Peyer's patch (tissue), 4 donors: Measurements from ENCODE around the gene RDH16. TPM values are rescaled to one million over a fixed set of nuclear protein-coding genes. Genes with fewer than 3 reads are reported as not detected.
"Not testable (repeated sequence)": the region's sequence is repeated elsewhere in the genome, so short reads cannot be mapped to it uniquely, and the experiment has no call there.

Source experiments
- DNase-seq, 3 donors: peaks; one replicate each; pipeline ENCODE4 v3.0.0-alpha.2; 2017 to 2019
- H3K27ac ChIP-seq, 4 donors: fragments of 200-600 bp; sonication (generic); one replicate each; pipeline ENCODE4 v1.5.1; 2016 to 2019
- H3K27me3 ChIP-seq, 2 donors: fragments of 200-600 bp; sonication (generic); one replicate each; pipeline ENCODE4 v1.5.1; 2019
- H3K36me3 ChIP-seq, 3 donors: fragments of 200-600 bp; sonication (generic); one replicate each; pipeline ENCODE4 v1.5.1; 2016 to 2019
- H3K4me1 ChIP-seq, 4 donors: fragments of 200-600 bp; sonication (generic); one replicate each; pipeline ENCODE4 v1.5.1; 2016 to 2019
- H3K4me3 ChIP-seq, 4 donors: fragments of 200-600 bp; sonication (generic); 1 replicate in 3 of 4; 2 replicates in 1 of 4; pipeline ENCODE4 v1.5.1; 2016 to 2019; ENCODE audit warnings: mild to moderate bottlenecking in 1 of 4
- H3K9me3 ChIP-seq, 4 donors: fragments of 200-600 bp; sonication (generic); one replicate each; pipeline ENCODE4 v1.5.1; 2016 to 2019; ENCODE audit warnings: mild to moderate bottlenecking in 1 of 4
- POLR2A ChIP-seq, 2 donors: fragments of 450-650 bp; IDR thresholded peaks; one replicate each; pipeline ENCODE4 v1.5.1; 2017; ENCODE audit warnings: antibody characterized with exemption in 2 of 2, mild to moderate bottlenecking in 2 of 2, moderate library complexity in 2 of 2
- total RNA-seq, 4 donors: library from RNA; depleted of rRNA; stranded (reverse); fragments of >200 nt; gene quantifications; one replicate each; pipeline ENCODE4 v1.1.0, GENCODE V29; 2016
- TF ChIP-seq, protein P1 (sequence below), 6 experiments: fragments of 450-650 bp in 4 of 6; fragments of 200-600 bp in 2 of 6; sonication (generic) in 1 of 6; IDR thresholded peaks; one replicate each; pipeline ENCODE4 v1.5.1; 2017 to 2019; ENCODE audit warnings: antibody characterized with exemption in 6 of 6, mild to moderate bottlenecking in 3 of 6, moderate library complexity in 1 of 6

The RDH16 gene
- total RNA-seq, 4 donors from 2014 or later = 1.1 to 1.2 TPM; not detected in 2

GRCh38 chr12:56922031-56922430, 35.4 kb downstream of the RDH16 start:
- Histone ChIP-seq H3K4me1 (no peaks in the 10 kb centered on the region), H3K36me3 (no peaks in the 10 kb centered on the region), H3K9me3 (no peaks in the 10 kb centered on the region), H3K27ac (no peak overlapping the region), H3K4me3 (no peak overlapping the region), H3K27me3 (no peaks in the 10 kb centered on the region)
- DNase-seq = no peak
- TF ChIP-seq POLR2A (IDR thresholded peaks at IDR 0.05) = no peak
- TF ChIP-seq, protein P1, sequence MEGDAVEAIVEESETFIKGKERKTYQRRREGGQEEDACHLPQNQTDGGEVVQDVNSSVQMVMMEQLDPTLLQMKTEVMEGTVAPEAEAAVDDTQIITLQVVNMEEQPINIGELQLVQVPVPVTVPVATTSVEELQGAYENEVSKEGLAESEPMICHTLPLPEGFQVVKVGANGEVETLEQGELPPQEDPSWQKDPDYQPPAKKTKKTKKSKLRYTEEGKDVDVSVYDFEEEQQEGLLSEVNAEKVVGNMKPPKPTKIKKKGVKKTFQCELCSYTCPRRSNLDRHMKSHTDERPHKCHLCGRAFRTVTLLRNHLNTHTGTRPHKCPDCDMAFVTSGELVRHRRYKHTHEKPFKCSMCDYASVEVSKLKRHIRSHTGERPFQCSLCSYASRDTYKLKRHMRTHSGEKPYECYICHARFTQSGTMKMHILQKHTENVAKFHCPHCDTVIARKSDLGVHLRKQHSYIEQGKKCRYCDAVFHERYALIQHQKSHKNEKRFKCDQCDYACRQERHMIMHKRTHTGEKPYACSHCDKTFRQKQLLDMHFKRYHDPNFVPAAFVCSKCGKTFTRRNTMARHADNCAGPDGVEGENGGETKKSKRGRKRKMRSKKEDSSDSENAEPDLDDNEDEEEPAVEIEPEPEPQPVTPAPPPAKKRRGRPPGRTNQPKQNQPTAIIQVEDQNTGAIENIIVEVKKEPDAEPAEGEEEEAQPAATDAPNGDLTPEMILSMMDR (IDR thresholded peaks at IDR 0.05) = no peak

DNA sequence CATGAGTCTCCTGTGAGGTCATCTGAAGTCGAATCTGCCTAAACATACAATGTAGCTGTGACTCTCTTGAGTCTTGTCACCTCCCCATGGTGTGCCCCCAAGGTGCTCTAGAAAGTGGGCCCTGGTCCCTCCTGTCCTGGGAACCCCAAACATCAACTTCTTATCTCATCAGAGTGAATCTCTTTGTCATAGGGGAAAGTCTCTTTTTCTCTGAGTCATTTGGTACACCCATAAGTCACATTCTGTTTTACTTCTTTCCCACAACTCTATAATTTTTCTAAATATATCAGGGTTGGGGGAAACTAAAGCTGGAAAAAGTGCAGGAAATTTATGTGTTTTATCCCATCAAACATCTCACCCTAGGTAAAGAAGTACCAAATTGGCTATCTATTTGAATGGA, 36.1 kb downstream of the RDH16 start:
- no peaks in the 10 kb centered on the region for H3K36me3 ChIP-seq
- no peaks in the 10 kb centered on the region for H3K4me1 ChIP-seq
- no peak overlapping the region for H3K4me3 ChIP-seq
- H3K9me3 ChIP-seq = no peaks in the 10 kb centered on the region
- no peak for TF ChIP-seq POLR2A (IDR thresholded peaks at IDR 0.05)
- TF ChIP-seq, protein P1 (IDR thresholded peaks at IDR 0.05) = no peak
- DNase-seq = no peak
- no peak overlapping the region for H3K27ac ChIP-seq
- no peaks in the 10 kb centered on the region for H3K27me3 ChIP-seq

GRCh38 chr12:56918139-56918538, 39.3 kb downstream of the RDH16 start:
- not testable (repeated sequence) for H3K36me3 ChIP-seq, H3K9me3 ChIP-seq, H3K27me3 ChIP-seq, H3K4me3 ChIP-seq, H3K4me1 ChIP-seq, H3K27ac ChIP-seq, DNase-seq

- no peaks in the 10 kb centered on the region for H3K27me3 ChIP-seq
- no peaks in the 10 kb centered on the region for H3K9me3 ChIP-seq
- no peak overlapping the region for H3K27ac ChIP-seq
- no peak for DNase-seq
- no peak for TF ChIP-seq POLR2A (IDR thresholded peaks at IDR 0.05)
- TF ChIP-seq, protein P1 (IDR thresholded peaks at IDR 0.05) = no peak
- H3K36me3 ChIP-seq = no peaks in the 10 kb centered on the region
- no peaks in the 10 kb centered on the region for H3K4me1 ChIP-seq
- H3K4me3 ChIP-seq = no peak overlapping the region
Measured at GRCh38 chr12:56916996-56917333, 40.4 kb downstream of the RDH16 start.

- H3K4me3 ChIP-seq = no peak overlapping the region
- H3K36me3 ChIP-seq = no peaks in the 10 kb centered on the region
Measured at GRCh38 chr12:56916296-56916995, 41.0 kb downstream of the RDH16 start.

DNA sequence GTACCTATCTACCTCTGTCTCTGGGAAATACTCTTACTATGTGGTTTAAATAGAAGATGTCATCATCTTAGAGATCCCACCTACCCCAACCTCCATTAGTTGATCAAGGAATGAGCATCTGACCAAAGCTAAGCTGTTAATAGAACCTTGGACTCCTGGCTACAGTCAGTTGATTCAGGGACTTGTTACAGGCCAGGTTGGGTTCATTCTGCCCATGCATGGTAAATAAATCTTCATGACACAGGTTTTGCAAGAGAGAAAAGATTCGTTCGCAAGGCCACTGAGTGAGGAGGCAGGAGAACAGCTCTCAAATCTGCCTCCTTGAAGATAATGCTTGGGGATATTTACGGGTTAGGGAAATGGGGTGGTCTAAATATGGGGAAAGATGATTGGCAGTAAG, 42.7 kb downstream of the RDH16 start:
- TF ChIP-seq, protein P1 (IDR thresholded peaks at IDR 0.05) = no peak
- TF ChIP-seq POLR2A (IDR thresholded peaks at IDR 0.05) = no peak
- Histone ChIP-seq H3K9me3 (peaks cover 0 to 3% (median under 1%) of the 10 kb centered on the region in 4 donors), H3K27me3 (no peaks in the 10 kb centered on the region), H3K4me3 (no peak overlapping the region), H3K4me1 (no peaks in the 10 kb centered on the region), H3K27ac (no peak overlapping the region), H3K36me3 (no peaks in the 10 kb centered on the region)
- no peak for DNase-seq

More at GRCh38 chr12:56916296-56916995, 41.0 kb downstream of the RDH16 start:
- Histone ChIP-seq H3K9me3 (no peaks in the 10 kb centered on the region), H3K27ac (no peak overlapping the region), H3K4me1 (no peaks in the 10 kb centered on the region), H3K27me3 (no peaks in the 10 kb centered on the region)
- TF ChIP-seq, protein P1 (IDR thresholded peaks at IDR 0.05) = no peak
- no peak for TF ChIP-seq POLR2A (IDR thresholded peaks at IDR 0.05)
- no peak for DNase-seq
